ENCODE data around the gene TMEM179B. TPM values are rescaled to one million over a fixed set of nuclear protein-coding genes. Genes with fewer than 3 reads are reported as not detected.

Gene TMEM179B
- total and polyA plus RNA-seq, 2 of the 13 experiments (the other 11 are each of a cell fraction or from before 2014, with no cell fraction given) = 24.8 to 25.7 TPM

- WGBS (ENCODE audit: low lambda C conversion rate) = 92% methylated on average over 2 of the region's 3 CpGs
- no peak for DNase-seq (ENCODE audit: low spot score)
- no peak overlapping the region for H3K9ac ChIP-seq (ENCODE audit: insufficient read depth, low read depth, low read length)
- peaks cover 4% of the 10 kb centered on the region for H3K79me2 ChIP-seq (ENCODE audit: insufficient read depth, low read length)
- H3K27ac ChIP-seq (ENCODE audit: extremely low read length, insufficient read depth, low read length) = no peak overlapping the region
- H3K4me1 ChIP-seq (ENCODE audit: insufficient read depth, low read length) = no peaks in the 10 kb centered on the region
- ATAC-seq = no peak; the same call in 2 of the 3 replicates
- no peaks in the 10 kb centered on the region for H3K9me3 ChIP-seq (ENCODE audit: low read length)
- H4K20me1 ChIP-seq (ENCODE audit: insufficient read depth, low read length) = no peaks in the 10 kb centered on the region
- intact Hi-C loops (cut with micrococcal nuclease; ENCODE audit: unreplicated experiment) = no loop called here
- TF ChIP-seq CHD2 (IDR thresholded peaks at IDR 0.05; ENCODE audit: low read depth, low read length) (no peak), NFATC3 (CRISPR knock-in tag; IDR thresholded peaks at IDR 0.05) (no peak), U2AF1 (optimal IDR thresholded peaks at IDR 0.05; ENCODE audit: low read depth, low read length) (no peak), DMAP1 (CRISPR knock-in tag; IDR thresholded peaks at IDR 0.05) (no peak), ADNP (CRISPR knock-in tag; IDR thresholded peaks at IDR 0.05) (no peak), ZNF576 (CRISPR knock-in tag; IDR thresholded peaks at IDR 0.05) (no peak), AGO1 (IDR thresholded peaks at IDR 0.05; ENCODE audit: low read depth, low read length, poor library complexity, severe bottlenecking) (no peak), CBX5 (CRISPR knock-in tag; IDR thresholded peaks at IDR 0.05; ENCODE audit: borderline replicate concordance) (no peak), GMEB1 (CRISPR knock-in tag; IDR thresholded peaks at IDR 0.05; ENCODE audit: borderline replicate concordance) (no peak), FOXO1 (CRISPR knock-in tag; IDR thresholded peaks at IDR 0.05) (no peak), GATAD2A (CRISPR knock-in tag; IDR thresholded peaks at IDR 0.05) (no peak), CCDC6 (CRISPR knock-in tag; IDR thresholded peaks at IDR 0.05) (no peak), NAIF1 (CRISPR knock-in tag; IDR thresholded peaks at IDR 0.05; ENCODE audit: borderline replicate concordance) (no peak), NFKBIZ (CRISPR knock-in tag; IDR thresholded peaks at IDR 0.05) (no peak), ZNF136 (CRISPR knock-in tag; IDR thresholded peaks at IDR 0.05; ENCODE audit: low read depth) (no peak)
- BruUV-seq (replicated peaks) = no TSS peak
- no peak overlapping the region for H2AFZ ChIP-seq (ENCODE audit: low read length)
- H3K36me3 ChIP-seq (replicated peaks in 1 of 2; ENCODE audit: control insufficient read depth in 1 of 2, insufficient read depth in 2 of 2, low read length in 2 of 2) = peaks cover 18 to 45% of the 10 kb centered on the region in 2 experiments
- ChIA-PET POLR2A (no interaction called here), CTCF (ENCODE audit: low intra/inter-chr PET ratio, low total read pairs) (no interaction called here)
- no peaks in the 10 kb centered on the region for H3K27me3 ChIP-seq (ENCODE audit: control insufficient read depth in 1 of 2, insufficient read depth in 2 of 2, low read length in 2 of 2)
- H3K4me2 ChIP-seq (ENCODE audit: low read depth, low read length) = no peak overlapping the region
- no peak for FAIRE-seq
- no peak overlapping the region for H3K4me3 ChIP-seq (replicated peaks in 1 of 3; ENCODE audit: insufficient read depth in 1 of 3, low read depth in 2 of 3, low read length in 3 of 3)
- in situ Hi-C loops (cut with HindIII; ENCODE audit: extremely low pct_ligation_motif_present, low pct_unique_long_range_greater_than_20kb) = no loop called here
These were observed 8.8 kb upstream of the TMEM179B start for GRCh38 chr11:62778441-62778840.
